ENCODE data around the gene TMEM126A.

TMEM126A gene

DNA sequence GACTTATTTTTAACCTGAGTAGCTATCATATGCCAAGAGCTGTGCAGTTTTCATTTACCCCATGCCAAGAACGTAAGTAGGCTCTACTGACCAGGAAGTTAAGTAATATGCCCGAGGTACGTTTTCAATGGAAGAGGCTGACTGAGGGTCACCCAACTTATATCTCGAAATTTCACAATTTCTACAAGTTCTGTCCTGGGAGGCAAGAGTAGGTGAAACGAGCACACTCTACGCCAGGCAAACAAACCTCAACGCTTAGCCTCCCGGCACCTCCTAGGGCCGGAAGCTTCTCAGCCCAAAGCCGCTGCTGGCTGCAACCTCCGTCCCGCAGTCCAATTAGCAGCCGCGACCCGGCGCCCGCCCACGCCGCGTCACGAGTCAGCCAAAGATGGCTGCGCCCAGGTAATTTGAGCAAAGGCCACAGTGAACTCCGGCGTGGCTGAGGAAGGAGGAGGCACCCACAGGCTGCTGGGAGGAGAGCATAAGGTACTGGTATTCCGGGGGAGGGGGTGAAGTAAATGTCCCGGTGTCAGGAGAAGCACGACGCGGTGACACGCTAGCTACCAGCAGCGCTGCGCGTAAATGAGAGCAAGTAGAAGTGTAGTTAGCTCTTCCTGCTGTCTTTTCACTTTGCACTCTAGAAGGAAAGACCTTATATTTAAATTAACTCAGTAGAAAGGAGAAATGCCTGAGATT is at the start of gene TMEM126A:
TMEM126A (plus strand) TSS at position 364 of the 696 bp plus-strand sequence. CDS start 2,289 bp downstream, outside the sequence.
- TF ChIP-seq, protein P1, sequence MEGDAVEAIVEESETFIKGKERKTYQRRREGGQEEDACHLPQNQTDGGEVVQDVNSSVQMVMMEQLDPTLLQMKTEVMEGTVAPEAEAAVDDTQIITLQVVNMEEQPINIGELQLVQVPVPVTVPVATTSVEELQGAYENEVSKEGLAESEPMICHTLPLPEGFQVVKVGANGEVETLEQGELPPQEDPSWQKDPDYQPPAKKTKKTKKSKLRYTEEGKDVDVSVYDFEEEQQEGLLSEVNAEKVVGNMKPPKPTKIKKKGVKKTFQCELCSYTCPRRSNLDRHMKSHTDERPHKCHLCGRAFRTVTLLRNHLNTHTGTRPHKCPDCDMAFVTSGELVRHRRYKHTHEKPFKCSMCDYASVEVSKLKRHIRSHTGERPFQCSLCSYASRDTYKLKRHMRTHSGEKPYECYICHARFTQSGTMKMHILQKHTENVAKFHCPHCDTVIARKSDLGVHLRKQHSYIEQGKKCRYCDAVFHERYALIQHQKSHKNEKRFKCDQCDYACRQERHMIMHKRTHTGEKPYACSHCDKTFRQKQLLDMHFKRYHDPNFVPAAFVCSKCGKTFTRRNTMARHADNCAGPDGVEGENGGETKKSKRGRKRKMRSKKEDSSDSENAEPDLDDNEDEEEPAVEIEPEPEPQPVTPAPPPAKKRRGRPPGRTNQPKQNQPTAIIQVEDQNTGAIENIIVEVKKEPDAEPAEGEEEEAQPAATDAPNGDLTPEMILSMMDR (IDR thresholded peaks at IDR 0.05) = no peak

DNA sequence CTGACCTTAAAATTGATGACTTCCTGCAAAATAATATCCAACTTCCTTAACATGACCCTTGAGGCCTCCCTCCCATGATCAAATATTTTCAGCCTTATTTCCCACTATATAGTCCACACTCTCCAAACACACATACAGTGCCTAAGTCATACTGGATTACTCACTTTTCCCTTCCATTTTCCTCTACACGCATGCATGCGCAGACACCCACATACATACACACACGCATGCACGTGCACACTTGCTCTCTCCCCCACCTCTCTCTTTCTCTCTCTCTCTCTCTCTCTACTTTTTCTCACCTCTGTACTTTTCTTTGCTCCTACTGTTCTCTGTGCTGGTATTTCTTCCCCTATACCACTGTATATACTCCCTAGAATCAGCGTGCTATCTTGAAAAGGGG is 48.7 kb upstream of the TMEM126A start:
- TF ChIP-seq, protein P1 (IDR thresholded peaks at IDR 0.05) = no peak

DNA sequence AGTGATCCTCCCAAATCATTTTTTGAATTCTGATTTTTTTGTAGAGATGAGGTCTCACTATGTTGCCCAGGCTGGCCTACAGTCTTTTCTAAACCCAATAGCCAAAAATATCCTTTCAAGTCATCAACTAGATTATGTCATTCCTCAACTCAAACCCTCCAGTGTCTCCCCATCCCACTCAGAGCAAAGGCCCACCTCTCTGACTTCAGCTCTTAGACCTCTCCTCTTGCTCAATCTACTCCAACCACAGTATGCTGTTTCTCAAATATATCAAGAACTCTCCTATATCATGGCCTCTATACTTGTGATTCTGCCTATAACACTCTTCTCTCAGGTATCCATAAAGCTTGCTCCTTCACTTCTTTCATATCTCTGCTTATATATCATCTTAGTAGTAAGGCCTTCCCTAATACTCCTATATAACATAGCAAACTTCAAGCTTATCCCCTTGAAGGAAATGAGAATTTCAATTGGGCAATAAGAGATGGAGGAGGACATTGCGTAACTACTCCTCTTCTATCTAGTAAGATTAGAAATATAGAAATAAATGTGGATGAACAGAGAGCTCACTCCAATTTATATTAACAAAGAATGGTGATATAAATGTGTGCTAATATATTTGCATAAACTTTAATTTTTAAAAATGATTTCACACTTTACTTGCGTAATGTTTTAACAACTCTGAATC is 45.1 kb upstream of the TMEM126A start:
- TF ChIP-seq, protein P1 (IDR thresholded peaks at IDR 0.05) = no peak

DNA sequence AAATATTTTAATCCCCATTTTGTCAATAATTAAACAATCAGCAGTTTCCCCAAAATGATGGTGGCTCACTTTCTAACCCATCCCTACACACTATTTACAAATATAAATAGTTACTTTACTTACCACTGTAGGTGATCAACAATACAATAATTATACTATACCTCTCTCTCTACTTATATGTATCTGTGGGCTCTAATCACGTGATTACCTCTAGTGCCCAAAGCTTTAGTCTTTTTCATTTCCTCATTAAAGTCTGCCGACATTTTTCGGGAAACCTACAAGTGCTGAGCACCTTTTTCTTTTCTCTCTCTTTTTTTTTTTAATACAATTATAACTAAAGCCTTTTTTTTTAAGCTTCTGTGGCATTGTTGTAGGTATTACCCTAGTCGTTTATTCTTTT is 44.5 kb upstream of the TMEM126A start:
- TF ChIP-seq, protein P1 (IDR thresholded peaks at IDR 0.05) = no peak

DNA sequence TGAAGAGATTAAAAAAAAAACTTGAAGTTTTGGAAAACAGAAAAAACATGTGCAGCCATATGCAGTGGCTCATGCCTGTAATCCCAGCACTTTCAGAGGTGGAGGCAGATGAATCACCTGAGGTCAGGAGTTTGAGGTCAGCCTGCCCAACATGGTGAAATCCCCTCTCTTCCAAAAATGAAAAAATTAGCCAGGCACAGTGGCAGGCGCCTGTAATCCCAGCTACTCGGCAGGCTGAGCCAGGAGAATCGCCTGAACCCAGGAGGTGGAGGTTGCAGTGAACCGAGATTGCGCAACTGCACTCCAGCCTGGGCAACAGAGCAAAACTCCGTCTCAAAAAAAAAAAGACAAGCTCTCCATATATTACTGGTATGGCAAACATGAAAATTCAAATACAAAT is 28.3 kb upstream of the TMEM126A start:
- TF ChIP-seq, protein P1 (IDR thresholded peaks at IDR 0.05) = no peak

DNA sequence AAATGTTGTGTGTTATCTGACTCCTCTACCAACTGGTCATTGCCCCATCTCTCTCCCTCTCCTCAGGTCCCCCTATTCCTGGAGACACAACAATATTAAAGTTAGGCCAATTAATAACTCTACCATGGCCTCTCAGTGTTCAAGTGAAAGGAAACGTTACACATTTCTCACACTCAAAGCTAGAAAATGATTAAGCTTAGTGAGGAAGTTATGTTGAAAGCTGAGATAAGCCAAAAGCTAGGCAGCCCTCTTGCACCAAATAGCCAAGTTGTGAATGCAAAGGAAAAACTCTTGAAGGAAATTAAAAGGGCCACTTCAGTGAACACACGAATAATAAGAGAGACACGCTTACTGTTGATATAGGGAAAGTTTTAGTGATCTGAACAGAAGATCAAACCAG is 27.5 kb upstream of the TMEM126A start:
- TF ChIP-seq, protein P1 (IDR thresholded peaks at IDR 0.05) = no peak

DNA sequence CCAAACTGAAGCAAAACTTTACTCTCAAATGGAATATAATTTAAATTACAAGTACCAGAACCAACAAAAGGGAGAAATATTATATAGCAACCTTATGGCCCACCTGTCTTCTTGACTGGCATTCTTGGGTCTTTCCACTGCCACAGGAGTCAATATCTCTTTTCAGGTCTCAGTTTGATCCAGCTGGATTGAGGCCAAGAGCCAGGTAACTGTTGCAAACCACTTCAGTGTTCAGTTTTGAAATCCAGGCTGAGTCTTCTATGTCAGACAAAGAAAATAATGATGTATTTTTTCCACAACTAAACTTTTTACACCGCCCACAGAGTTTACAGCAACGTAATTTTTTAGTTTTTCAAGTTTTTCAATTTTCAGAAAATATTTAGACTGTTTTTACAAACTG is 21.3 kb upstream of the TMEM126A start:
- TF ChIP-seq, protein P1 (IDR thresholded peaks at IDR 0.05) = no peak
